Measurements from ENCODE around the gene LRRIQ1.

DNA sequence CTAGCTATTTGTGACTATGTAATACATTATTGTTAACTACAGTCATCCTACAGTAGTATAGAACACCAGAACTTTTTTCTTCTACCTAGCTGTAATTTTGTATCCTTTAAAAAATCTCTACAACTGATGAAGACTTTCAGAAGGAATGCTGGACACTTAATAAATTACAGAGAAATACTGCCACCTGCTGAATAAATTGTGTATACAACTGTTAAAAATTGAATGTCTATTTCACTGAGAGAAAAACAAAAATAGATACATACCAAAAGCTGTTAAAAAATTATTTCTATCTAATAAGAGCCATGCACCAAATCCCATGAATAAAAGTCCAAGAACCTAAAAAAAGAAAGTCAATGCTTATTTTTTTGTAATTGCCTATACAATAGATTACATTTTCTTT lies 6.7 kb upstream of the LRRIQ1 start:
- TF ChIP-seq, protein P1, sequence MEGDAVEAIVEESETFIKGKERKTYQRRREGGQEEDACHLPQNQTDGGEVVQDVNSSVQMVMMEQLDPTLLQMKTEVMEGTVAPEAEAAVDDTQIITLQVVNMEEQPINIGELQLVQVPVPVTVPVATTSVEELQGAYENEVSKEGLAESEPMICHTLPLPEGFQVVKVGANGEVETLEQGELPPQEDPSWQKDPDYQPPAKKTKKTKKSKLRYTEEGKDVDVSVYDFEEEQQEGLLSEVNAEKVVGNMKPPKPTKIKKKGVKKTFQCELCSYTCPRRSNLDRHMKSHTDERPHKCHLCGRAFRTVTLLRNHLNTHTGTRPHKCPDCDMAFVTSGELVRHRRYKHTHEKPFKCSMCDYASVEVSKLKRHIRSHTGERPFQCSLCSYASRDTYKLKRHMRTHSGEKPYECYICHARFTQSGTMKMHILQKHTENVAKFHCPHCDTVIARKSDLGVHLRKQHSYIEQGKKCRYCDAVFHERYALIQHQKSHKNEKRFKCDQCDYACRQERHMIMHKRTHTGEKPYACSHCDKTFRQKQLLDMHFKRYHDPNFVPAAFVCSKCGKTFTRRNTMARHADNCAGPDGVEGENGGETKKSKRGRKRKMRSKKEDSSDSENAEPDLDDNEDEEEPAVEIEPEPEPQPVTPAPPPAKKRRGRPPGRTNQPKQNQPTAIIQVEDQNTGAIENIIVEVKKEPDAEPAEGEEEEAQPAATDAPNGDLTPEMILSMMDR (conservative IDR thresholded peaks at IDR 0.05; ENCODE audit: low read depth, low read length): peak; percentile 61
- no peak for TF ChIP-seq EZH2 (IDR thresholded peaks at IDR 0.05; ENCODE audit: borderline replicate concordance, low read depth, low read length, poor library complexity, severe bottlenecking)
